ENCODE measurements around the gene TMEM201.

- TF ChIP-seq, protein P1, sequence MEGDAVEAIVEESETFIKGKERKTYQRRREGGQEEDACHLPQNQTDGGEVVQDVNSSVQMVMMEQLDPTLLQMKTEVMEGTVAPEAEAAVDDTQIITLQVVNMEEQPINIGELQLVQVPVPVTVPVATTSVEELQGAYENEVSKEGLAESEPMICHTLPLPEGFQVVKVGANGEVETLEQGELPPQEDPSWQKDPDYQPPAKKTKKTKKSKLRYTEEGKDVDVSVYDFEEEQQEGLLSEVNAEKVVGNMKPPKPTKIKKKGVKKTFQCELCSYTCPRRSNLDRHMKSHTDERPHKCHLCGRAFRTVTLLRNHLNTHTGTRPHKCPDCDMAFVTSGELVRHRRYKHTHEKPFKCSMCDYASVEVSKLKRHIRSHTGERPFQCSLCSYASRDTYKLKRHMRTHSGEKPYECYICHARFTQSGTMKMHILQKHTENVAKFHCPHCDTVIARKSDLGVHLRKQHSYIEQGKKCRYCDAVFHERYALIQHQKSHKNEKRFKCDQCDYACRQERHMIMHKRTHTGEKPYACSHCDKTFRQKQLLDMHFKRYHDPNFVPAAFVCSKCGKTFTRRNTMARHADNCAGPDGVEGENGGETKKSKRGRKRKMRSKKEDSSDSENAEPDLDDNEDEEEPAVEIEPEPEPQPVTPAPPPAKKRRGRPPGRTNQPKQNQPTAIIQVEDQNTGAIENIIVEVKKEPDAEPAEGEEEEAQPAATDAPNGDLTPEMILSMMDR (IDR thresholded peaks at IDR 0.05): no peak
- no peak for TF ChIP-seq SMC3 (IDR thresholded peaks at IDR 0.05; ENCODE audit: low read depth, low read length)
- TF ChIP-seq CHD2 (IDR thresholded peaks at IDR 0.05; ENCODE audit: low read length, partially characterized antibody): no peak
- TF ChIP-seq FOXJ3 (CRISPR knock-in tag; IDR thresholded peaks at IDR 0.05): no peak
- TF ChIP-seq TEAD4 (IDR thresholded peaks at IDR 0.05; ENCODE audit: borderline replicate concordance, insufficient read depth): no peak
- no peak for TF ChIP-seq RFX5 (IDR thresholded peaks at IDR 0.05; ENCODE audit: low read length)
- TF ChIP-seq, protein P2, sequence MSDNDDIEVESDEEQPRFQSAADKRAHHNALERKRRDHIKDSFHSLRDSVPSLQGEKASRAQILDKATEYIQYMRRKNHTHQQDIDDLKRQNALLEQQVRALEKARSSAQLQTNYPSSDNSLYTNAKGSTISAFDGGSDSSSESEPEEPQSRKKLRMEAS (IDR thresholded peaks at IDR 0.05; ENCODE audit: low read depth): no peak
- TF ChIP-seq POLR2AphosphoS5 (IDR thresholded peaks at IDR 0.05; ENCODE audit: low read depth, low read length): no peak
- TF ChIP-seq YY1 (IDR thresholded peaks at IDR 0.05; ENCODE audit: low read depth): no peak
- no peak for TF ChIP-seq GABPA (IDR thresholded peaks at IDR 0.05; ENCODE audit: low read depth)
- no peak for TF ChIP-seq TCF12 (IDR thresholded peaks at IDR 0.05)
Measured at GRCh38 chr1:9594471-9595155, 5.9 kb downstream of the TMEM201 start.

Data from SK-N-SH (cell line).